VCaP (cell line): Measurements from ENCODE around the gene EHBP1.

Source experiments
- H3K27ac ChIP-seq: fragments of 450-650 bp; 2 replicates; pipeline ENCODE4 v1.5.1; 2017
- TF ChIP-seq, protein P1 (sequence below): fragments of 450-650 bp; conservative IDR thresholded peaks from 2 replicates; pipeline ENCODE4 v1.5.1; 2017; ENCODE audit warnings: mild to moderate bottlenecking, moderate library complexity

EHBP1 gene

DNA sequence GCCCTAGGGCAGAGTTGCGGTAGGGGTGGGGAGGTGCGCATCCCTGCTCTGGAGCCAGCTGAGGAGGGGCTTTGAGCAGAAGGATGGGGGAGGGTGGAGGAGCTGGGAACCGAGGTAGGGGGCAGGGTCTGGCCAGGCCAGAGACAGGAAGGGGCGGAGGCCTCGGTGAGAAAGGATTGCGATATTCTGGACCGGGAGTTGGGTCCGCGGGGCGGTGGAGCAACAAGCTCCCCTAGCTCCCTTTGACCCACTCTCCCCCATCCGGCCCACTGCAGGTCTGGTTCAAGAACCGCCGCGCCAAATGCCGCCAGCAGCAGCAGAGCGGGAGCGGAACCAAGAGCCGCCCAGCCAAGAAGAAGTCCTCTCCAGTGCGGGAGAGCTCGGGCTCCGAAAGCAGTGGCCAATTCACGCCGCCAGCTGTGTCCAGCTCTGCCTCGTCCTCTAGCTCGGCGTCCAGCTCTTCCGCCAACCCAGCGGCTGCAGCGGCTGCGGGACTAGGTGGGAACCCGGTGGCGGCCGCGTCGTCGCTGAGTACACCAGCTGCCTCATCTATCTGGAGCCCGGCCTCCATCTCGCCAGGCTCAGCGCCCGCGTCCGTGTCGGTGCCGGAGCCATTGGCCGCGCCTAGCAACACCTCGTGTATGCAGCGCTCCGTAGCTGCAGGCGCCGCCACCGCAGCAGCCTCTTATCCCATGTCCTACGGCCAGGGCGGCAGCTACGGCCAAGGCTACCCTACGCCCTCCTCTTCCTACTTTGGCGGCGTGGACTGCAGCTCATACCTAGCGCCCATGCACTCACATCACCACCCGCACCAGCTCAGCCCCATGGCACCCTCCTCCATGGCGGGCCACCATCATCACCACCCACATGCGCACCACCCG, 350.0 kb downstream of the EHBP1 start:
- TF ChIP-seq, protein P1, sequence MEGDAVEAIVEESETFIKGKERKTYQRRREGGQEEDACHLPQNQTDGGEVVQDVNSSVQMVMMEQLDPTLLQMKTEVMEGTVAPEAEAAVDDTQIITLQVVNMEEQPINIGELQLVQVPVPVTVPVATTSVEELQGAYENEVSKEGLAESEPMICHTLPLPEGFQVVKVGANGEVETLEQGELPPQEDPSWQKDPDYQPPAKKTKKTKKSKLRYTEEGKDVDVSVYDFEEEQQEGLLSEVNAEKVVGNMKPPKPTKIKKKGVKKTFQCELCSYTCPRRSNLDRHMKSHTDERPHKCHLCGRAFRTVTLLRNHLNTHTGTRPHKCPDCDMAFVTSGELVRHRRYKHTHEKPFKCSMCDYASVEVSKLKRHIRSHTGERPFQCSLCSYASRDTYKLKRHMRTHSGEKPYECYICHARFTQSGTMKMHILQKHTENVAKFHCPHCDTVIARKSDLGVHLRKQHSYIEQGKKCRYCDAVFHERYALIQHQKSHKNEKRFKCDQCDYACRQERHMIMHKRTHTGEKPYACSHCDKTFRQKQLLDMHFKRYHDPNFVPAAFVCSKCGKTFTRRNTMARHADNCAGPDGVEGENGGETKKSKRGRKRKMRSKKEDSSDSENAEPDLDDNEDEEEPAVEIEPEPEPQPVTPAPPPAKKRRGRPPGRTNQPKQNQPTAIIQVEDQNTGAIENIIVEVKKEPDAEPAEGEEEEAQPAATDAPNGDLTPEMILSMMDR, result no peak
- H3K27ac ChIP-seq, result no peak overlapping the region

DNA sequence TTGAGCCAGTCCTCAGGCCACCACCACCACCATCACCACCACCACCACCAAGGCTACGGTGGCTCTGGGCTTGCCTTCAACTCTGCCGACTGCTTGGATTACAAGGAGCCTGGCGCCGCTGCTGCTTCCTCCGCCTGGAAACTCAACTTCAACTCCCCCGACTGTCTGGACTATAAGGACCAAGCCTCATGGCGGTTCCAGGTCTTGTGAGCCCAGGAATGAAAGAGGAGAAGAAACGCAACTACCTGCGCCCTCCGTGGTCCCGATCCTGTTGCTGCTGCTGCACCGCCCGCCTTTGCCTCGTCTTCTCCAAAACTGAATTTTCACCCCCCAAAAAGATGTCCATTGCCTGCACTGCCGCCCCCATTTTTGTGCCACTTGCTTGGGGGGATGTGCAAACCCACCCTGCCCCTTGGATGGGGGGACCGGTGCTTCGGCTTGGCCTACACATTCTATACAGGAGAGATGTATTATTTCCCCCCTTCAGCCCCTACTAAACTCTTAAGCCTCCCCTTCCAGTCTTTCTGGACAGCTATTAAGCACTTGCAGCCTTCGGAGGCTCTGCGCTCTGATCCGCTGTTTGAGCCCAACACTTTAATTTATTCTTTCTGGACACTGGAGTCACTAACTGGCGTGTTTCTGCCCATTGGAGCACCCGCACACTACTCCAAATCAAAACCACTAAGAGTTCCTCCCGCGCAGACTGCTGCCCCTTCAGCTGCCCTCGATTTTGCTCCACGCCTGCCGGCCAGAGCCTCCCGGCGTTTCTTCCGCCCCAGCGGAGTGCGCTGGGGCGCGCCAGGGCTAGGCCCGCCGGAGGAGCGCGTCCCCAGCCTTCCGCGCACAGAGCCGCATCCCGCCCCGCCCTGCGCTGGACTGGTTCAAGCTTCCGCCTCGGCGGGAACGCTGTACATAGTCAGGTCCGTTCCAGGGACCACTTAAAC, 350.9 kb downstream of the EHBP1 start:
- TF ChIP-seq, protein P1, result no peak
- no peak overlapping the region for H3K27ac ChIP-seq

DNA sequence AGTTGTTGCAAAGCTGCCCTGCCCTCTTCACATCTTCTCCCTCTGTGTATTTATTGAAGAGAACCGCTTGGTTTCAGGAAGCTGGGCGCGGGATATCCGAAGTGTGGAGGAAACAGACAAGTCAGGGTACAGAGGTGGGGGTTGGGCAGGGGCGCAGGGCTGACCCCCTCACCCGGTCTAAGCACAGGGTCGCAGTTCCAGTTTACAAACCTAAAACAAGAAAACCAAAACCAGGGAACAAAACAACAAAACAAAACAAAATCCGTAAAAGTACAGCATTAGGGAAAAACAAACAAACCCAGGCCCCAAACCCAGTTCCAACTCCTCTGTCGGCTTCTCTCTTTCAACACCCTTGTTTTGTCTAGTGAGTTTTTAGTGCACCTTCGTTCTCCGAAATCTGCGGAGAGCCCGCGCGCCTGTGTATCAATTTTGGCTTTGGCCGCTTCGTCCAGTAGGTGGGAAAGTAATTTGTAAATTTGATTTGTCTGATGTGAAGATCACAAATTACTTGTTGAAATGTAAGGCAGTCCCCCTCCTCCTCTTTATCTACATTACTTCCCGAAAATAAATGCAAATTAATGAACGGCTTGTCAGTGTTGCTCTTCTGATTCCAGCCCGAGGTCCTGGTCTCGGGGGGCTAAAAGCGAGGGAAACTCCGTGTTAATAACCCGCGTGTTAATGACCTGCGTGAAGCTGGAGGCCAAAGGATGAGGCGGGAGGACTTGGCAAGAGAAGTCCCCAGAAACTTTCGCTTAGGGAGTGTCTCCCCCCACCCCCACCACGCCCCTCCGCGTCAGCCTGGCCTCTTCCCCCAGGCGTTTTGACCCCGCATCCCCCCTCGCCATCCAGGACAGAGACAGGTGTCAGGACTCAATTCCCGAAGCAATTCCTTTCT, 352.0 kb downstream of the EHBP1 start:
- TF ChIP-seq, protein P1, result no peak
- H3K27ac ChIP-seq, result no peak overlapping the region

DNA sequence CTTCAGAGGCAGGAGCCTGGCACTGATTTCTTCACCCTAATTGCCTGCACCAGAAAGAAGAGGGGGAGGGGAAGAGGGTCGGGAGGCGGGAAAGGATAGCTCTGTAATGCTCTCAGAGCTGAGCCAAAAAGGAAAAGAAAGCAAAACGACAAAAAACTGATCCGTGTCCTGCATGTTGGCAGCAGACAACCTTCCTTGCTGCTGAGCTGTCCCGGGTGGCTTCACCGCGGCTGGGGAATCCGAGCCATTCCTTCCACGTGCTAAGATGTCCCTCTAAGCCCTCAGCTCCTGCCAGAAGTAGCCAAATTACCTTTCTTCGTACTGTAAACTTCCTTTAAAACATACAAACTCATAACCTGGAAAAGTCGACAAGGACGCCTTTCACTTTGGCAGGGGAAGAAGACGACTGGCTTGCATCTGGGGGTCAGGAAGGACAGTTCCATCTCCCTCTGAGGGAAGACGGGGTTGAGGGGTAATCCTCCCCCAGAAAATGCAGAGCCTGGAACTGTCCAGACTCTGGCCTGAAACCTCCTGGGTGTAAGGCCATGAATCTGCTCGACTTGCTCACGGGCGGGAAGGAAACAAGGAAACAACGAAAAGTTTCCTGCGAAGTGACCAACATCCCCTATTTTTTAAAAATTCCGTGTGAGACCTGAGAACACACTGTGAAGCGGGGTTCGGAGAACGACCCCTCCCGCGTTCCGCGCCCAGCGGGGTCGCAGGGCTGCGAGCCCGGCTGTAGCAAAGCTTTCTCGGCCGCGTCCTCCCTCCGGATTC, 352.8 kb downstream of the EHBP1 start:
- H3K27ac ChIP-seq, result no peak overlapping the region
- TF ChIP-seq, protein P1, result no peak

DNA sequence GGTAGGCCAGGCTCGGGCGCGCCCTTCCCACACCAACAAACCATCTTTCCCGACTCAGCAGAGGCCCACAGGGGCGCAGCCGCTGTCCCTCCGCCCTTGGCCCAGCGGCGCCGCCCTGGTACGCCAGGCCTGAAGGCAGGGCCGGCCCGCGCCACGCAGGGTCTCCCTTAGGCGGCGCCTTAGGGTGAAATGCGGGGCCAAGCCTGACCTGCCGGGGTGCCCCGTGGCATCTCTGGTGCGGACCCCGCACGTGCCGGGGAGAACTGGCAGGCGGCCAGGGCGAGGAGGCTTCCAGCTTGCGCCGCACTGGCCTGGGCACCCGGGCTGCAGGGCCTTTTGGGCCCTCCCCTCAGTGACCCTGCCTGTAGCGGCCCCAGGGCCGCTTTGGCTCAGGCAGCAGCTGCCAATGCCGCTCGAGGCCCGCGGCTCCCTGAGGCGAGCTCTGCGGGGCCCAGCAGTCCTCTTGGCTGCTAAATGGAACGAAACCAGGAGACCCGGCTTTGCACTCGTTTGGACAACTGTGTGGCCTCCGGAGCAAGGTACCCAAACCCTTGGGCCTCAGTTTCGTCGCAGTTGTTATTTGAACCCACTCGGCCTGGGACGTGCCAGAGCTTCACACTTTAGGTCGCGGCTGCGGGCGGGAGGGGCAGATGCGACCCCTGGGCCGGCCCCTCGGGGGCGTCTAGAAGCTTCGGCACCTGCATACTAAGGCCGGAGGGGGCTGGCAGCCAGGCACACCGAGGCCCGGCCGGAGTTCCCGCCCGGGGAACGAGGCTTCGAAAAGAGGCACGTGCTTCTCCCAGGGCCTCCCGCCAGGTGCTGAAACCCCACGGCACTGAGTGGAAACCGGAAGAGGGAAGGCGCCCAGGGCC, 353.6 kb downstream of the EHBP1 start:
- TF ChIP-seq, protein P1, result no peak
- no peak overlapping the region for H3K27ac ChIP-seq
